ENCODE results near the gene CFAP300.

GRCh38 chr11:102116453-102117205 is 69.4 kb downstream of the CFAP300 start:
- TF ChIP-seq CTCF (conservative IDR thresholded peaks at IDR 0.05) (no peak), ZFX (IDR thresholded peaks at IDR 0.05) (no peak)
